Suprapubic skin (tissue), 4 donors: ENCODE results near the gene CHM.

ENCODE experiments used
- CTCF ChIP-seq, 2 donors: fragments of 200-600 bp in 1 of 2; fragments of 450-650 bp in 1 of 2; sonication (generic) in 1 of 2; IDR thresholded peaks; one replicate each; pipeline ENCODE4 v1.5.1; 2016 to 2019; ENCODE audit warnings: antibody characterized with exemption in 2 of 2, mild to moderate bottlenecking in 1 of 2, moderate library complexity in 1 of 2
- POLR2A ChIP-seq, 2 donors: fragments of 450-650 bp; IDR thresholded peaks; one replicate each; pipeline ENCODE4 v1.6.1; 2017; ENCODE audit warnings: antibody characterized with exemption in 2 of 2, mild to moderate bottlenecking in 2 of 2, moderate library complexity in 2 of 2
- POLR2AphosphoS5 ChIP-seq, 3 donors: sonication (generic); formaldehyde crosslinking; IDR thresholded peaks; one replicate each; pipeline ENCODE4 v1.6.1; 2017; ENCODE audit warnings: antibody characterized with exemption in 3 of 3

GRCh38 chrX:86078650-86079049 lies 31.3 kb upstream of the CHM start:
- TF ChIP-seq POLR2A (IDR thresholded peaks at IDR 0.05): no peak
- TF ChIP-seq CTCF (IDR thresholded peaks at IDR 0.05): no peak
- no peak for TF ChIP-seq POLR2AphosphoS5 (IDR thresholded peaks at IDR 0.05)
